Endothelial cell (in vitro differentiated cells): ENCODE data around the gene COTL1. TPM values are rescaled to one million over a fixed set of nuclear protein-coding genes. Genes with fewer than 3 reads are reported as not detected.

Experiments
- DNase-seq: peaks from one replicate; pipeline ENCODE4 v3.0.0; 2021; ENCODE audit warnings: low spot score
- H3K27ac Mint-ChIP-seq: one replicate; pipeline ENCODE4 v1.8.0; 2021; ENCODE audit warnings: mixed read lengths, inconsistent platforms; ENCODE audit not compliant: unreplicated experiment
- H3K27me3 Mint-ChIP-seq: one replicate; pipeline ENCODE4 v1.8.0; 2021; ENCODE audit warnings: mild to moderate bottlenecking, moderate library complexity, mixed read lengths, inconsistent platforms; ENCODE audit not compliant: unreplicated experiment
- H3K36me3 Mint-ChIP-seq: one replicate; pipeline ENCODE4 v1.8.0; 2021; ENCODE audit warnings: mild to moderate bottlenecking, low read depth, mixed read lengths, inconsistent platforms; ENCODE audit not compliant: unreplicated experiment
- H3K4me1 Mint-ChIP-seq: one replicate; pipeline ENCODE4 v1.8.0; 2021; ENCODE audit warnings: mild to moderate bottlenecking, mixed read lengths, inconsistent platforms; ENCODE audit not compliant: unreplicated experiment
- H3K4me3 Mint-ChIP-seq: one replicate; pipeline ENCODE4 v1.8.0; 2021; ENCODE audit warnings: mild to moderate bottlenecking, mixed read lengths, inconsistent platforms; ENCODE audit not compliant: unreplicated experiment
- H3K9me3 Mint-ChIP-seq: one replicate; pipeline ENCODE4 v1.8.0; 2021; ENCODE audit warnings: mixed read lengths, inconsistent platforms; ENCODE audit not compliant: unreplicated experiment
- CTCF ChIP-seq: fragments of 200-600 bp; sonication (generic); IDR thresholded peaks from one replicate; pipeline ENCODE4 v1.5.0; 2021; ENCODE audit warnings: antibody characterized with exemption; ENCODE audit not compliant: unreplicated experiment
- total RNA-seq: library from RNA; stranded (reverse); fragmentation: NEBNext Ultra II Directional; extraction: Animal tissue kit (Norgen Biotek cat#: 25700); gene quantifications from one replicate; pipeline ENCODE4 v1.2.1, GENCODE V29; 2021; ENCODE audit not compliant: unreplicated experiment

The COTL1 gene
- total RNA-seq, 1 donor from 2014 or later: 87.3 TPM

DNA sequence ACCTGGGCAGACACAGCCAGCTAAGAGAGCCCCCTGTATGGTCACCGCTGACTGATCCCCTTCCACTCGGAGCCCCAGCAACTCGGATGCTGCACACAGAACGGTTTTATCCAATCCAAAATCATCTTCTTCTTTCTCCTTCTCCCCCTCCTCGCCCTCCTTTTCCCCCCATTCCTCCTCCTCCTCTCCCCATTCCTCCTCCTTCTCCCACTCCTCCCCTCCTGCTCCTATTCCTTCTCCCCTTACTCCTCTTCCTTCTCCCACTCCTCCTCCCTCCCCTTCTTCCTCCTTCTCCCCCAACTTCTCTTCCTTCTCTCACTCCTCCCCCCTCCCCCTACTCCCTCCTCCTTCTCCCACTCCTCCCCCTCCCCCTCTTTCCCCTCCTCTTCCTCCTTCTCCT, 83.1 kb downstream of the COTL1 start:
- no peak for DNase-seq
- Mint-ChIP-seq H3K9me3 (no peaks in the 10 kb centered on the region), H3K27ac (no peak overlapping the region), H3K36me3 (peaks cover 8% of the 10 kb centered on the region), H3K4me3 (no peak overlapping the region), H3K27me3 (peaks cover 12% of the 10 kb centered on the region), H3K4me1 (peaks cover 47% of the 10 kb centered on the region)
- TF ChIP-seq CTCF: no peak

DNA sequence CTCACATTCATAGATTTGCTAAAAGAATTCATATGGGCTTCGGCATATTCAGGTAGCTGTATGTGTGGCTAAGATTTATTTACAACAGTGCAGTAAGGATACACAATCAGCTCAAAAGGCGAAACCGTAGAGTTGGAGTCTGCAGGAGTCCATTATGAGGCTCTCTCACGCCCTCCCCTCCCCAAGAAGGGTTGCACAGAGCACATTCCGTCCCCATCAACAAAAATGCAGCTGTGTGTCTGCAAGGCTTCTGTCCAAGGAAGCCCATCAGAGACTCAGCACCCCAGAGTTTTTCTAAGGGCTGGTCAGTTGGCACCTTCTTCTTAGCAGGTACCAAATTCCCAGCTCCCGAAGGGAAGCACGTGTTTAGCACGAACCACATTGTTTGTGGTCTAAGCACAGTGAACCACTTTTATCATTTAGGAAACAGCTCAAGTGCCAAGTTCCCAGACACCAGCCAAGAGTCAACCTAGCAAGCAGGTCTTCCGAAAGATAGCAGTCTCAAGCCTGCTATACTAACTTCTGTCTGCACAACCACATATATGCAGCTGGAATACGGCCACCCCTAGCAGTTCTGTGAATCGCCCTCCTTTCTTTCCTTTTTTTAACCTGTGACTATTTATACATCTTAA, 84.9 kb downstream of the COTL1 start:
- no peak for TF ChIP-seq CTCF
- no peak for DNase-seq
- Mint-ChIP-seq H3K4me3 (peak overlapping the region; percentile 71), H3K36me3 (peaks cover 17% of the 10 kb centered on the region), H3K27me3 (peaks cover 12% of the 10 kb centered on the region), H3K4me1 (peaks cover 45% of the 10 kb centered on the region), H3K27ac (peak overlapping the region; percentile 92), H3K9me3 (peaks cover 6% of the 10 kb centered on the region)

DNA sequence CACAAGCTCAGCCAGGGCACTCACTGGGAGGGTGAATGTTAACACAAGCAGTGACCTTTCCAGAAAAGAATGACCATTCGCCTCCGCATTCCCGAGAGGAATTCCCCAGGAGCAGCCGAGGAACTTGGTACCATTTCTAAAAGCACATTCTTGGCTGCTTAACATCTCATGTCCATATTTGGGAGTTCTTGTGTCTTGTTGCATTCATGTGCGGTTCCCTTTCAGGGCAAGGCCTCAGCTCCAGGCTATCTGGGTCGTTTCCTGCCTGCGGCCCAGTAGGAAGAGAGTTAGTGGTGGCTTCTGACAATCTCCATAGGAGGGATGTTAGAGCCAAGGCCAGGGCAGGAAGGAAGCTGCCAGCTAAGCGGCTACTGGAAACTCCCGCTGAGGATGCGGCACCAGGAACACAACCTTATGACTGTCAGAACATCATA, 85.6 kb downstream of the COTL1 start:
- Mint-ChIP-seq H3K4me3 (peak overlapping the region; percentile 71), H3K4me1 (peaks cover 39% of the 10 kb centered on the region), H3K27ac (peak overlapping the region; percentile 92), H3K27me3 (peaks cover 14% of the 10 kb centered on the region), H3K9me3 (peaks cover 6% of the 10 kb centered on the region), H3K36me3 (peaks cover 17% of the 10 kb centered on the region)
- DNase-seq: peak; percentile 57
- no peak for TF ChIP-seq CTCF

GRCh38 chr16:84531671-84532111, 86.2 kb downstream of the COTL1 start:
- H3K27ac Mint-ChIP-seq: peak overlapping the region; percentile 92
- H3K4me1 Mint-ChIP-seq: peaks cover 42% of the 10 kb centered on the region
- no peak for DNase-seq
- no peak for TF ChIP-seq CTCF
- peaks cover 6% of the 10 kb centered on the region for H3K9me3 Mint-ChIP-seq
- H3K27me3 Mint-ChIP-seq: peaks cover 14% of the 10 kb centered on the region
- peaks cover 17% of the 10 kb centered on the region for H3K36me3 Mint-ChIP-seq
- peak overlapping the region; percentile 71 for H3K4me3 Mint-ChIP-seq

DNA sequence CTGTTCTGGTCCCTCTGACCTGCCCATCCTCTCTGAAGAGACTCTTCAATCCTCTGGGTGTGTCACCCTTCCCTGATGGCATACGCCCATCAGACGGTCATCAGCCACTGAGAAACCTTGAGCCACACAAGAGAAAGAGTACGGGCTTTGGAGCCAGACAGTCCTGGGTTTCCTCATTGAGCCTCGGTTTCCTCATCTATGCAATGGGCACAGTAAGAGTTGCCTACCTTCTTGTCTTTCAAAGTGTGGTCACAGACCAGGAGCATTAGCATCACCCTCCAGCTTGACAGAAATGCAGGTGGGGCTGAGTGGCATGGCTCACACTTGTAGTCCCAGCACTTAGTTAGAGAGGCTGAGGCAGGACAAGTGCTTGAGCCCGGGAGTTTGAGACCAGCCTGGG, 87.3 kb downstream of the COTL1 start:
- H3K9me3 Mint-ChIP-seq: peaks cover 6% of the 10 kb centered on the region
- H3K27me3 Mint-ChIP-seq: peaks cover 13% of the 10 kb centered on the region
- no peak overlapping the region for H3K4me3 Mint-ChIP-seq
- H3K4me1 Mint-ChIP-seq: peaks cover 43% of the 10 kb centered on the region
- H3K27ac Mint-ChIP-seq: no peak overlapping the region
- TF ChIP-seq CTCF: no peak
- peaks cover 17% of the 10 kb centered on the region for H3K36me3 Mint-ChIP-seq
- no peak for DNase-seq
